GM19240 (cell line): ENCODE data around the gene ARL6IP5.

Experiments
- DNase-seq: peaks from one replicate; pipeline ENCODE4 v3.0.0; 2011; ENCODE audit warnings: low spot score; ENCODE audit not compliant: insufficient read length

The ARL6IP5 gene, protein sequence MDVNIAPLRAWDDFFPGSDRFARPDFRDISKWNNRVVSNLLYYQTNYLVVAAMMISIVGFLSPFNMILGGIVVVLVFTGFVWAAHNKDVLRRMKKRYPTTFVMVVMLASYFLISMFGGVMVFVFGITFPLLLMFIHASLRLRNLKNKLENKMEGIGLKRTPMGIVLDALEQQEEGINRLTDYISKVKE

DNA sequence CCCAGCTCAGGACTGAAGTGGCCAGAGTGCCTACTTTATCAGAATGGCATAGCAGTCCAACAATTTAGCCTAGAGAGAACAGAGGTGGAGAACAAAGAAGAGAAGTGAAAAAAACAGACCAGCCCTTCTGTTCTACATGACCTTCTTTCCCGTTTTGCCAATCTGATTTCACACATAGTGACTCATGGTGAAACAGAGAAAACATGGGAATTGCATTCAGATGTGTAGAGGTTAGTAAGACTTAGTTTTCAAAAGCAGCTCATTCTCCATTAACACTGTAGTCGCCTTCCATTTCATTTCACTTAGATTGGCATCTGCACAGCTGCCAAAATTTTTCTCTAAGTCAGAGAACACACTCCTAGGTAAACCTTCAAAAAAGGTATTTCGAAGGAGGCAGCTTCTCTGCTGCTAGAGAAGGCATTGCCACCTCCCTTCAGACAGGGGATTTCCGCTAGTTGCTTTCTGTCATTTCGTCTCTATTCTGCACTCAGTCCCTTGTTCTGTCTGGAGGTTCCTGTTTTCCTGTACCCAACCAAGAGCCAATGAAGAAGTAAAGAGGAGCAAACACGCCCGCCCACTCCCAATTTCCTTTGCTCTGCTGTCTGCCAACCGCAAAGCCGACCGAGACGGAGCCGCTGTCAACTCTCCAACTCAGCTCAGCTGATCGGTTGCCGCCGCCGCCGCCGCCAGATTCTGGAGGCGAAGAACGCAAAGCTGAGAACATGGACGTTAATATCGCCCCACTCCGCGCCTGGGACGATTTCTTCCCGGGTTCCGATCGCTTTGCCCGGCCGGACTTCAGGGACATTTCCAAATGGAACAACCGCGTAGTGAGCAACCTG is at the start of gene ARL6IP5:
ARL6IP5 (plus strand) TSS at position 612 of the 842 bp plus-strand sequence; CDS start at position 723, 111 bp downstream.
- peak; percentile 23 for DNase-seq

DNA sequence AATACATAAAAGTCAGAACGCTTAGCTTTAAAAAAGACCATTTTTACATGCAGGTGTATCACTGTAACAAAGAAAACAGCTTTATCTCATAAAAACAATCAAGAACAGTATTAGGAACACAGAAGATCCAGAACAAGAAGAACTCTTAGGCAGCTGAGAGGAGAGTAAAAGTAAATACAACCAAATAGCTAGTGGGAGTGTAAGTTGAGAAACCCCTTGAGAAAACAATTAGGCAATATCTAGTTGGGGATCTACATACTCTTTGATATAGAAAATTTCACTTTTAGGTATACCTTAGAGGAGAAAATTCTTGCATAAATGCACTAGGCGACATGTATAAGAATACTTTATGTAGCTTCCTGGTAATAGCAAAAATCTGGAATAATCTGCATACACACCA is 40.1 kb upstream of the ARL6IP5 start:
- DNase-seq: no peak

DNA sequence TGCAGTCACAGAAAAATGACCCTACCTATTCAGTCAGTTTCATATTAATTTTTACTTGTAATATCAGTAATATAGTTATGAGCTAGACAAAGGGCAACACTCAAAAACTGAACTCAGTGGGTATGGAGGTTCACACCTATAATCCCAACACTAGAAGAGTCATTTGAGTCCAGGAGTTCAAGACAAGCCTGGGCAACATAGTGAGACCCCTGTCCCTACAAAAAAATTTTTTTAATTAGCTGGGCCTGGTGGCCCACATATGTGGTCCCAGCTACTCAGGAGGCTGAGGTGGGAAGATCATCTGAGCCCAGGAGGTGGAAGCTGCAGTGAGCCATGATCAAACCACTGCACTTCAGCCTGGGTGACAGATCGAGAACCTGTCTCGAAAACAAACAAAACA is 35.7 kb upstream of the ARL6IP5 start:
- no peak for DNase-seq

DNA sequence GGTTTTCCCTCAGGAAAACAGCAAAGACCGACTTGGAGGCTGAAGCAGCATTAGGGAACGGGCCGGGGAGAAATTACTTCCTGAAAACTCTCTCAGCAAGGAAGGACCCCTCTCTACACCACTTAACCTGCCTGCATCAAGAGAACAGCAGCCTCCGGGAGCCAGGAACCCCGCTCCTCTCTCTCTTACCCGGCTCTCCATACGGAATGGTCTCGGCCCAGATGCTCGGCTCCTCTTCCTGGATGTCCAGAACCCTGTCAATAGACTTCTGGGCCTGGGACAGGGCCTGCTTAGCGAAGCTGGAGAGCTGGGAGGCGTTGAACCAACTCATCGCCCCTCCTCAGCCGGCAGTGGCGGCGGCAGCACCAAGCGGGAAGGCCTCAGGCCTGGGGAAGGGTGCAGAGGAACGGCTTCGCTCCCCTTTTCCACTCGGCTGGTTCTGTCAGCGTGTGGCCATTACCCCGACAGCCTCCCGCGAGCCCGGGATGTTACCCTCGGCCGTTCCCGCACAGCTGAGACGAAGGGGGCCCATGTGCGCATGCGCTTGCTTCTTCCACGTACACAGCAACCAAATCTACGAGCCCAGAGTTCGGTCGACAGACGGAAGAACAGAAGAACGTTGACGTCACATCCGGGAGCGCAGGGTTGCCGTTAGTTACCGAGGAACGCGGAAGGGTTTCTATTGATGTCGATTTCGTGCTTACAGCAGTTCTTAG is 32.8 kb upstream of the ARL6IP5 start, which contains the start of gene TMF1:
TMF1 (minus strand) TSS at position 578 of the 716 bp plus-strand sequence; CDS start at position 331, 247 bp downstream.
- DNase-seq: peak; percentile 41

DNA sequence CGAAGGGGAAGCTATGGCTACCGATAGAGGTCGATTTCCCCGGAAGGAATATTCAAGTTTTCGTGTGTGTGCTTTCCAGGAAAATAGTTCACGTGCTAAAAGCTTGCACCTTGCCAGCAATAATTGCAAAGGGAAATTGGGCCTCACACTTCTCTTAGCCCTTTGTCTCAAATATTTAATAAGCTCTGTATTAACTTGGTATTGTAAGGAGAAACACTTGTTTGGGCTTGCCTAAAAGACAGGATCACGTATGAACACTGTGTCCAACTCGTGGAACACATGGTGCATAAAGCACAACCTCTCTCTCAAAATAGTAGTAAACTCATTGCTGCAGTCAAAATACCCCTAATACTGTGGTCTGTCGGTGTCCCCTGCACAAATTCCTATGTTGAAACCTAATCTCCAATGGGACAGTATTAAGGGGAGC is 32.3 kb upstream of the ARL6IP5 start:
- no peak for DNase-seq

DNA sequence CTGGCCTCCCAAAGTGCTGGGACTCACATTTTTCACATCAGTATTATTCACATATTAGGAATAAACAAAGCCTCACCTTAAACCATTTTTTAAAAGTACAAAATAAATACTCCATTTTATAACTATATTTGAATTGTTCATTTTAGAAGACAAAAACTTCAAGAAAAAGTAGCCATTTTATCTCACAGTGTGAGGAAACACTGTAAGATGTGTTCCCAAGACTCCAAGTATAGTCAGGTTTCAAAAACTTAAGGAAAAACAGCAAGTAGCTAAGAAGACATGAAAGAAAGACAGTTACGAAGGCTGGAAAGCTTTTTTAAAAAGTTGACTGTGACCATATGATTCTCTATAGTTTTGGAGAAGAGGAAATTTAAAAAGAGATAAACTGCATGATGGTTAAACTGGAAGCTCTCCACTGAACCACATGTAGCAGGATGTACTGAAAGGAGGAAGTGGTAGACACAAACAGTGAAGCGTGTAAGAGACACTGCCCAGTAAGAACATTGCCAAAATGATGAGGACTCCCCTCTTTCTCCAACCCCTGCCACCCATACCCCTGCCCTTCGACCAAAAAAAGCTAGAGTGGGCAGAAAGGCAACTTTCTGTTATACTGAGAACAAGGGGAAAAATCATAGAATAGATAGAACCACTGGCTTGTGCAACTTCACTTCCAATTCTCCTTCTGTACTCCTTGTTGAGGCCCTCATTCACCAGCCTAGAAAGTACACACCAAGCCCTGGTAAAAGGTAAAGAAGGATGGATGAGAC is 26.4 kb upstream of the ARL6IP5 start:
- no peak for DNase-seq

DNA sequence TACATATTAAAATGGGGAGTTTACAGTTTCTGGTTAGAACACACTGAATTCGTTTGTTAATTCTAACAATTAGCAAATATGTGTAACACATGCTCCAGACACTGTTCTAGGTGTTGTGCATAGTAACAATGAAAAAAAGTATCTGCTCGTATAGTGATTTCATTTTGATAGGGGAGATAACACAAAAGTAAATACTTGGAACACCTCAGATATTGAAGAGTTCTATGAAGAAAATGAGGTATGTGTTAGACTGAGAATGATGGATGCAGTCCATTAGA is 25.9 kb upstream of the ARL6IP5 start:
- DNase-seq: no peak

DNA sequence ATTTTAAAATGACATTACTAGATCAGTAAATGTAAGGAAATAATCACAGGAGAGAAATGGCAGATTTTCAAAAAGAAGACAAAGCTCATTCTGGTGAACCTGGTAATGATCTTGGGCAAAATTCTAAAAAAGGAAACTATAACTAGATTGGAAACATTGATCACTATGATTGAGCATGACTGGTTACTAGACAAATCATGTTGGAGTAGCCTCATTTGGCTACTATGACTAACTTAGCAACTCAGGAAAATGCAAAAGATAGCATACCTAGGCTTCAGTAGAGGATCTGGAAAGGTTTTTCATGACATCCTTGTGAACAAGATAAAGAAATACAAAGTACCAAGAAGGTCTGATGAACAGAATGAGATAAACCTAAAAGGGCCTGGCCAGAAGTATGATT is 25.0 kb upstream of the ARL6IP5 start:
- DNase-seq: no peak

DNA sequence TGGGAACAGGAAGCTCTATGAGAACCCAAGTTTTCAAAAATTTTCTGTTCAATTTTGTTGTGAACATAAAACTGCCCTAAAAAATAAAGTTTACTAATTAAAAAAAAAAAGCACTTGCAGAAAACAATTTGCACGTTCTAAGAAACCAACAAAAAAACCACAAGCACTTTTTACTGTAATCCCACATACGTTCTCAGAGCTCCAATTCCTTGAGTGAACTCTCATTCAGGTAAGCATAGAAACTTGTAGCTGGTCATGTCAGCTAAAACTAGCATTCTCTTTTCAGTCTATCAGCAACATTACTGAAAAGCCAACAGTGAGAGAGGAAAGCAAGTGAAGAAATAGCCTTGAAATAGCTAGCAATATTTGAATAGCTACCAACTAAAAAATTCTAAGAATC is 21.1 kb upstream of the ARL6IP5 start:
- no peak for DNase-seq

DNA sequence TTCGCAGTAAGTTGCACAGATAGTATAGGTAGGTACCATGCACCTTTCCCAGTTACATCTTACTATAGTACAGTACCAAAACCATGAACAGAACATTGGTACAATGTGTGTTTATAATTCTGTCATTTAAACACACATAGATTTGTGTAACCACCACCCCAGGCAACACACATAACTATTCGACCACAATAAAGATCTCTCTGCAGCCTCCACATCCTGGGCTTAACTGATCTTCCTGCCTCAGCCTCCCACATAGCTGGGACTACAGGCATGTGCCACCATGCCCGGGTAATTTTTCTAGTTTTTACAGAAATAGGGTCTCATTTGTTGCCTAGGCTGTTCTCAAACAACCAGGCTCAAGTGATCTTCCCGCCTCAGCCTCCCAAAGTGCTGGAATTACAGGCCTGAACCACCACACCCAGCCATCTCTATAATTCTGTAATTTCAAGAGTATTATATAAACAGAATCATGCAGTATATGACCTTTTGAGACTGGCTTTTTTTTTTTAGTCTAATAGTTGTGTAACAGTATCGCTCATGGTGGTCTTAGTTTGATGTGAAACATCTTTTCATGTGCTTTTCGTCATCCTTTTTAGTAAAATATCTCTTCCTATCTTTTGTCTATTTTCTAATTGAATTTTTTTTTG is 19.3 kb upstream of the ARL6IP5 start:
- DNase-seq: no peak

DNA sequence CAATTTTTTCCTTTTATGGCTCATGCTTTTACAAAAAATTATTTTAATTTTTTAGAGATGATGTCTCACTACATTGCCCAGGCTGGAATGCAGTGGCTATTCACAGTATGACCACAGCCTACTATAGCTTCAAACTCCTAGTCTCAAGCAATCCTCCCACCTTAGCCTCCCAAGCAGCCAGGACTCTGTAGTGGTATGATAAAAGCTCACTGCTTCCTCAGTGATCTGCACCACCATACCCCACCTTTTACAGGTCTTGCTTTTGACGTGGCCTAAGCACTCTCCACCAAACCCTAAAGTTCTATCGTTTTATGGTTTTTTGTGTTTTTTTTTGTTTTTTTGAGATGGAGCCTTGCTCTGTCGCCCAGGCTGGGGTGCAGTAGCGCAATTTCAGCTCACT is 18.6 kb upstream of the ARL6IP5 start:
- no peak for DNase-seq

DNA sequence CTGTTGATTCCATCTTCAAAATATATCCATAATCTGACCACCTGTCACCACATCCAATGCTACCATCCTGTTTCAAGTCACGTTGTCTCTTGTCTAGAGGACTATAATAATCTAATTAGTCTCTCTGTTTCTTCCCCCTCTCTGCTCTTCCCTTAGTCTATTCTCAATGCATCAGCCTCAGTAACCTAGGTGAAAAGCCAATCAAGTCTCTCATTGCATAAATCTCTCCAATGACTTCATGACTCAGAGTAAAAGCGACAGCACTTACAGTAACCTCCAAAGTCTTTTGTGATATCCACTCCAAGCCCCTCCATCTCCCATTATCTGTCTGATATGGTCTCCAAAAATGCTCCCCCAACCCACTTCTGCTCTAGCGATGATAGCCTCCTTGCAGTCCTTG is 11.8 kb upstream of the ARL6IP5 start:
- DNase-seq: no peak

DNA sequence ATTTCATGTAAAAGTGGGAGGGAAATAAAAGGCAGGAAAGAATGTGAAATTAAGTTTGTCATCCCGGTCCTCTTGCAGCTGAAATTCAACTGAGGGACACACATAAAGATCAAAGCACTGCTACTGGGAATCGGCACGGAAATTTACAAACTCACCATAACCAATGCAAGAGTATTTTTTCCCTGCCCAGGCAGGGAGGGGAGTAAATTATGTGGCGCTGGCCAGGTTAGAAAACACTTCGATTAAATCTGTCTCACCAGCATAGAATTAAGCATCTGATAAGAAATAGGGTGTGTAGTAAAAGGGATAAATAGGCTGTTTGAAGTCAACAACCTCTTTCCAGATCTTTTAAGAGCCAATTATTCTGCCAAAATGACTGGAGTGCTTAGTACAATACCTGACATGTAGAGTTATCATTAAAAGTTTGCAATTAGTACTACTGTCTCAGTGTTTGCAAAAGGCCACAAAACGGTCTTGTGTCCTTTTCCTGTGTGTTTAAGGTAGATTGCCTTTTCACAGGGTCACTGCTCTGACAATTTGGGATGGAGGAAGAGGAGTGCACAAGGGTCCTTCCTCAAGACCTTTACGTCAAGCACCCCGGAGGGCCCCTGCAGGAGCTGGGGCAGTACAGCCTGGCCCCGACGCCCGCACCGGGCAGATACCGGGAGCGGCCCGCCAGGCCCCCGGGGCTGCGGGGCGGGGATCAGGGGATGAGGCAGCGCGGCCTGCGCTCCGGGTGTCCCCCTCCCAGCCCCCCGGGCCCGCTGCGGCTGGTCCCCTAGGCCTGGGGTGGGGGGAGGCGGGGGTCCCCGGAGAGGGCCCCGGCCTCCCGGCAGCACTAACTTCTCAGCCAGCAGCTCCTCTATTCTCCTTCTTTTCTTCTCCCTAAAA is 5.2 kb upstream of the ARL6IP5 start:
- no peak for DNase-seq

DNA sequence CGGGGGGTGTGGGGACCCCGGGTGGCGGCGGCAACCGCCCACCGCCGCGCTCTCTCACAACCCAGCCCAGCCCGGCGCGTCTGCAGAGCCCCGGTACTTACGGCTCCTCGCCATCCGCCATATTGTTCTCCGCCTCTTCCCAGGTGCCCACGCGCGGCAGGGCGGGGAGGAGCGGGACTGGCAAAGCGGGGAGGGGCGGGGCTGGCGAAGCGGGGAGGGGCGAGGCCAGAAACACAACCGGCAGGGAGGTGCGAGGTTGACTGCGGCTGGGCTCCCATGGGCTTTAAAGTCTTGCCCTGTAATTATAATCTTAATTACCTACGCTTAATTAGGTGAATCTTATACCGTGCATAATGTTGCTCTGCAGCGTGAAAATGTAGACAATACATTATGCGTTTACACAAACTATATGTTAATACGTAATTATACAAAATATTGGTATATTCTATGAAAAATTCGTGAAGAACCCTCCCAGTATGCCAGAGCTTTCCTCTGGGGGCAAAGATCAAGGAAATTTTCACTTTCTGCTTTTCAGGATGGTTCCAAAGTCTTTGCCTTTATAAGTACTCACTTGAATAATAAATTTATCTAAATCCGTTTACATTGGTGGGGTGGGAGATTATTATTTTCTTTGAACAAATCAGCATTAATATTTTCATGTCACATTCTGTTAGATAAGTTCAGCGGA is 4.4 kb upstream of the ARL6IP5 start, which contains the start of gene UBA3:
UBA3 (minus strand) TSS at position 133 of the 688 bp plus-strand sequence; CDS start at position 121, 12 bp downstream.
- DNase-seq: no peak

DNA sequence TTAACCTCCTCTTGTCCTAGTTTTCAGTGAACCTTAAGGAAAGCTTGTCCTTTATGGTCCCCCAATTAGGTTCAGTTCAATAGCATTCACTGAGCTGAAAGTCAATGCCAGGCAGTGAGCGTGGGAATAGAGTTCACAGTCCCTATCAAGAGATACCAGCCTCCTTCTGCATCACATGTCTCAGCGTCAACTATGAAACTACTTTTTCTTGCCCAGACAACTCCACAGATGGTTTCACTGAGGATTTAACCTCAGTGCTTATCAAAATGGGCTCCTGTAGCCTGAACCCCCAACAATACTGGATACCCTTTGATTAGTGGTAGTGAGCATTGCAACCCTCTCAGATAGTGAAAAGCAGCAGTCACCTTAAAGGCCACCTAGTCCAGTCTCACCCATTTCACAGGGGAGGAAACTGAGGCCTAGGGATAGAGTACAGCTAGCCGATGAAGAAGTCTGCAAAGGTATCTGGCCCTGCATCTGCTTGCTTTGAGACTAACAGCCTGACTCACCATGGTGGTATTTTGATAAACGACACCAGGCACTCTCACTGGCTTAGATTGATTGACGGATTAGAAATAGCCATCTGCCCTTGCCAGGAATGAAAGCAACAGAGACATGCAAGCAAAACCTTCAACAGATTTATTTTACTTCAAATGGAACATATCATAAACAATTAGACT is 3.0 kb upstream of the ARL6IP5 start:
- no peak for DNase-seq

DNA sequence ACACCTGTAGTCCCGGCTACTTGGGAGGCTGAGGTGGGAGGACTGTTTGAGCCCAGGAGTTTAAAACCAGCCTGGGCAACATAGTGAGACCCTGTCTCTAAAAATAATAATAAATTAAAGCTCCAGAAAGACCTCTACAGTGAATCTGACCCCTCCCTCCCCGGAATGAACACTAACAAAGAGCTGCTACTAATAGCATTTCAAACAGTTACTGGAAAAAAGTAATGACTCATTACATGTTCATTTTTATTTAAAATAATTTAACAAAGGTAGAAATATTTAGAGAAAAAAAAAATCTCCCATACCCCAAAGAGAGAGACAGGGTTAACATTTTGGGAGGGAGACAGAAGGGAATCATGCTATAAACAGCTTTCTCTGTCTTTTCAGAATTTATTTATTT is 2.4 kb upstream of the ARL6IP5 start:
- DNase-seq: no peak

DNA sequence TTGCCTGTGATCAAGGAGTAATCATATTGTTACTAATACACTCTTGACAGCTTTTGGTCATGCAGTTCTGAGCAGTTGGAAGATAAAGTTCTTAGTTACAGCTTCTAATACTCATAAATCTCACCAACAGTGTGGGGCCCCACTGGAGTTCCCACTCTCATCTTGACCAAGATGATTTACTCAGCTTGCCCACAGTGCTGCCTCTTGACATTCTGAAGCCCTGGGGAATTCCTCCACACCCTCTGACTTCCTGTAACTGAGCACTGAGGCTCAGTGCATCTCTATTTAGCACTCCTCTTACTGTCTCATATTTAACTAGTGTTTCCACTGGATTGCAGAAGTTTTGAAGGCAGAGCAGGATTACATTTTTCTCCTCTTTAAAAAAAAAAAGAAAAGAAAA is 1.9 kb upstream of the ARL6IP5 start:
- DNase-seq: no peak

DNA sequence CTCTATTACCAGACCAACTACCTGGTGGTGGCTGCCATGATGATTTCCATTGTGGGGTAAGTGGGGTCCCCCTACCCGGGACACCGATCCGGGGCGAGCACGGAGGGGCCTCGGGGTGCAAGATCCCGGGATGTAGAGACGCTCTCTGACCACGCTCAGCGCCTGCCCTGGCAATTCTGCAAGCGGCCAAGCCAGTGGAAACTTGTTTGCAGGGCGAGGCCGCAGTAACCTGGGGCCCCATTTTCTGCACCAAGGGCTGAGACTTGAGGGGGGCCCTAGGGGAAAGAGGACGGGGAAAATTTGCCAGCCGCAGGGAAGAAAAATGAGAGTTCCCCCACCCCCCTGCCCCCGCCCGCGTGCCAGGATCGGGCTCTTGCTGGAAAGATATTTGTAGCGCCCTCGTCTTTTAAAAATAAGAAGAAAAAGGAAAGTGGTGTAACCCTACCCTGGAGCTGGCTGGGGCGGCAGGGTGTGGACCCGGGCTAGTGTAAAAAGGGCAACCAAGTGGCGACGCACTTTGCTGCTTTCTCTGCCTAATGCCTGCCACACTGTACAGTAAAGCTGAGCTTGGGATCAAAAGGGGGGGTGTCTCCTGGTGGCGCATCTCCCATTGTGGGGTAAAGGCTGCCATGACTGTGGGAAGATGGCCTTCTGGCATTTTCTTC is 563 bp downstream of the ARL6IP5 start:
- no peak for DNase-seq
